ENCODE data around the gene ENAH.

Gene ENAH

GRCh38 chr1:225477296-225477911 is 175.5 kb downstream of the ENAH start:
- in situ Hi-C loops (cut with MboI; ENCODE audit: low sequenced_read_pairs) = loop anchor here (10.0 kb wide), 1 partner anchor 297 kb away; the partner anchor contains the start of gene SRP9

- in situ Hi-C loops (cut with MboI; ENCODE audit: low sequenced_read_pairs) = loop anchor here (10.0 kb wide), 1 partner anchor 298 kb away; the partner anchor contains the start of gene SRP9
Measured at GRCh38 chr1:225476538-225476988, 176.4 kb downstream of the ENAH start.

- in situ Hi-C loops (cut with MboI; ENCODE audit: low sequenced_read_pairs) = loop anchor here (10.0 kb wide), 1 partner anchor 299 kb away; the partner anchor contains the start of gene SRP9
Measured at GRCh38 chr1:225476100-225476511, 176.8 kb downstream of the ENAH start.

GRCh38 chr1:225474986-225475820 is 177.7 kb downstream of the ENAH start:
- in situ Hi-C loops (cut with MboI; ENCODE audit: low sequenced_read_pairs) = loop anchor here (10.0 kb wide), 1 partner anchor 300 kb away; the partner anchor contains the start of gene SRP9

DNA sequence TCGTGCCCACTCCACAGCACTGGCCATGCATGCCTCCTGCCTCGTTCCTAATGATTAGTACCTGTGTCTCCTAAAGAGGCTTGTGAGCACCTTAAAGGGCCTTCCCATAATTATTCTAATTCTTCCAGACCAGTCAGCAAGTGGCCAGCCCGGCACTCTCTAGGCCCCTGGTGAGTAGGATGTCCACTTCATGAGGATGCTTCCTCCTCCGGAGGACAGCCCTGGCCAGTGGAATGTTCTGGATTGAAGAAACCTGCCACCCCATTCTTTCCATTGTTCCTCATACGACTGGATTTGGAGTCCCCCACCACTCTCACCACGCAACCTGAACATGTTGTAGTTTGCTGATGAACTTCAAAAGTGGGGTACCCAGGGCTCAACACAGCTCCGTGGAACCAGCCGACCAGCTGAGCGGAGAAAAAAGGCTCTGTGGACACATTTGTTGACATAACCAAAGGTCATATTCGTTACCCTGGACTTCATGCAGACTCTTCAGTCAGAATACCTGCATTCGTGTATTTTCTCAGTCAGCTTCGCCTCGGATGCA is 178.4 kb downstream of the ENAH start:
- in situ Hi-C loops (cut with MboI; ENCODE audit: low sequenced_read_pairs) = loop anchor here (10.0 kb wide), 1 partner anchor 300 kb away; the partner anchor contains the start of gene SRP9

- in situ Hi-C loops (cut with MboI; ENCODE audit: low sequenced_read_pairs) = loop anchor here (10.0 kb wide), 1 partner anchor 301 kb away; the partner anchor contains the start of gene SRP9
Measured at GRCh38 chr1:225473676-225474438, 179.1 kb downstream of the ENAH start.

DNA sequence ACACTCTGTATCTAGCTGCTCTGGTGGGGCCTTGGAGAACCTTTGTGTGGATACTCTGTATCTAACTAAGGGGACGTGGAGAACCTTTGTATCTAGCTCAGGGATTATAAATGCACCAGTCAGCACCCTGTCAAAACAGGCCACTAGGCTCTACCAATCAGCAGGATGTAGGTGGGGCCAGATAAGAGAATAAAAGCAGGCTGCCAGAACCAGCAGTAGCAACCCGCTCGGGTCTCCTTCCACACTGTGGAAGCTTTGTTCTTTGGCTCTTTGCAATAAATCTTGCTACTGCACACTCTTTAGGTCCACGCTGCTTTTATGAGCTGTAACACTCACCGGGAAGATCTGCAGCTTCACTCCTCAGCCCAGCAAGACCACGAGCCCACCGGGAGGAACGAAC is 179.7 kb downstream of the ENAH start:
- in situ Hi-C loops (cut with MboI; ENCODE audit: low sequenced_read_pairs) = loop anchor here (10.0 kb wide), 1 partner anchor 302 kb away; the partner anchor contains the start of gene SRP9

DNA sequence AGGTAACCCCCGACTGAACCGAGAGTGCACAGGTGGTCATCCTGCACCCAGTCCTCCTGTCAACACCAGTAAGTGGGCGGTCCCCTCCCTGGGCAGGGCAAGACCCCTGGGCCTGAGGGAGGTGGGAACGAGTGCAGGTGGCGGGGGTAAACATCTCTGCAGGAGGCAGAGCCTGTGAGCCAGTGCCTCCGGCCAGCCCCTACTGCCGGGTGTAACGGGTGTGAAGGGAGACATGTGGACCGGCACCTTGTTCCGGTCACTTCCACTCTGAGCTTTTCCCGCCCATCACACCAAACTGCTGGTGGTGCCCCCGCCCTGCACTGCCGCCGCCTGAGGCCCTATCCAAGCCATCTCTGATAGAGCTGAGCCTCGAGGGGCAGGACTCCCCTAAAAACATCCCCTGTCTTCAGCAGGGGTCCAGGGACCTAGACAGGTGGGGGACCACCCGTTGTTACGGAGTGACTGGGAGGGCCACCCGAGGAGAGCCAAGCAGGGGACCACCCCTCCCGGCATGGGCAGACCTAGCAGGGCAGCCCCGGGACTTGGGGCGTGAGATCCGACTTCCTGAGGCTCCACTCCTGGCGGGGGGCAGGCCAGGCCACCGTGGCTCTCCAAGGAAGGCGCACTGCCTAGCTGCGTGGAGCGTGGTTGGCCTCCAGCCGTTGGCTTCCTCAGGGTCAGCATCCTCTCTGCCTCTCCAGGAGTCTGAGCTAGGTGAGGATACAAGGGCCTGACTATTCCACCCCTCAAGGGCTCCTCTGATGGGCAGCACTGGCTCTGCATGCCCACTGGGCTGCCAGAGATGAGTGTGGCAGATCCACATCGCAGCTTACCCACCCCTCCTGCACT is 181.2 kb downstream of the ENAH start:
- in situ Hi-C loops (cut with MboI; ENCODE audit: low sequenced_read_pairs) = loop anchor here (10.0 kb wide), 1 partner anchor 303 kb away; the partner anchor contains the start of gene SRP9

DNA sequence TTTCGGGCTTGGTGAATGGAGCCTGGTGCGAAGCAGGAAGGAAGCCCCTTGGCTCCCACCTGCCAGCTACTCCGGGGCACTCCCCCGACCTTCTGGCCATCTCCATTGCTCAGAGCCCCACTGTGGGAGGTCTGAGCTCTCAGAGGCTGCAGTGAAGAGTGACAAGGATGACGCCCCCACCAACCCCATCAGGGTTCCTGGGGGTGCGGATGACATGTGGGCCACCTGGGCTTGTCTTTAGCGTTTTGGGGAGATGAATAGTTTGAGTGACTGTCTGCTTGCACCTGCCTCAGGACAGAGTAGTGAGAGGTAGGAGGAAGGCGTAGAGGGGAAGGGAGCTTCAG is 181.8 kb downstream of the ENAH start:
- in situ Hi-C loops (cut with MboI; ENCODE audit: low sequenced_read_pairs) = loop anchor here (10.0 kb wide), 1 partner anchor 304 kb away; the partner anchor contains the start of gene SRP9

- in situ Hi-C loops (cut with MboI; ENCODE audit: low sequenced_read_pairs) = loop anchor here (10.0 kb wide), 1 partner anchor 304 kb away; the partner anchor contains the start of gene SRP9
Measured at GRCh38 chr1:225470211-225471108, 182.5 kb downstream of the ENAH start.

- in situ Hi-C loops (cut with MboI; ENCODE audit: low sequenced_read_pairs) = loop anchor here (5.0 kb wide), 1 partner anchor 513 kb away; no protein-coding TSS in a partner anchor
Measured at GRCh38 chr1:225469051-225469450, 183.9 kb downstream of the ENAH start.

DNA sequence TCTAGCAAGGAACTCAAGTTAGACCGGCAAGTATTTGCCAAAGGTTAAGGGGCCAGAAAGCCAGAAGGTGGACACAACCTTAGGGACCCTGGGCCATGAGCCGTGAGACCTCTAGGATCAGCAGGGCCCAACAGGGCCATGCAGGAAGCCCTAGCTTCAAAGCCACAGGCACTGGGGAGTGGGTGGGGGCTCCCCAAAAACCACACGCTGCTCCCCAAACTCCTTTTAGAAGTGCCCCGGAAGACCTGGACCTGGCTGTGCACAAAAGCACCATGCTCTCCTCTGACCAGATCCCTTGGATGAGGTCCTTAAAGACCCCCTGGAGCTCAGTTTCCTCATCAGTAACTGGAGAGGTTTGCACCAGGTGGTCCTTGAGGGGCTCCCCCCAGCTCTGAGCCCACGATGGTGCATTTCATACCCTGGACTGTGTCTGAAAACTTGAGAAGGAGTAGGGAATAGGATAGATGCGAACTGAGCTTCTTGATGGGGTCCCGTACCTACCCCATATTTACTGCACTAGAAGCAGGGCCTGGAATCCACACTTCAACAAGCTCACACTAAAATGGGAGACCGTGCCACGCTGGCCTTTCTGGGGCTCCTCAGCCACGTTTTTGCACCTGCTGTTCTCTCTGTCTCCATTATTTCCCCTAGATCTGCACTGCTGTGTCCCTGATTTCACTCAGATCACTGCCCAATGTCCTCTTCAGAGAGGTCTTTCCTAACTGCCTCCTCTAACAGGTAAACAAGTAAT is 184.5 kb downstream of the ENAH start:
- in situ Hi-C loops (cut with MboI; ENCODE audit: low sequenced_read_pairs) = loop anchor here (5.0 kb wide), 1 partner anchor 514 kb away; no protein-coding TSS in a partner anchor

DNA sequence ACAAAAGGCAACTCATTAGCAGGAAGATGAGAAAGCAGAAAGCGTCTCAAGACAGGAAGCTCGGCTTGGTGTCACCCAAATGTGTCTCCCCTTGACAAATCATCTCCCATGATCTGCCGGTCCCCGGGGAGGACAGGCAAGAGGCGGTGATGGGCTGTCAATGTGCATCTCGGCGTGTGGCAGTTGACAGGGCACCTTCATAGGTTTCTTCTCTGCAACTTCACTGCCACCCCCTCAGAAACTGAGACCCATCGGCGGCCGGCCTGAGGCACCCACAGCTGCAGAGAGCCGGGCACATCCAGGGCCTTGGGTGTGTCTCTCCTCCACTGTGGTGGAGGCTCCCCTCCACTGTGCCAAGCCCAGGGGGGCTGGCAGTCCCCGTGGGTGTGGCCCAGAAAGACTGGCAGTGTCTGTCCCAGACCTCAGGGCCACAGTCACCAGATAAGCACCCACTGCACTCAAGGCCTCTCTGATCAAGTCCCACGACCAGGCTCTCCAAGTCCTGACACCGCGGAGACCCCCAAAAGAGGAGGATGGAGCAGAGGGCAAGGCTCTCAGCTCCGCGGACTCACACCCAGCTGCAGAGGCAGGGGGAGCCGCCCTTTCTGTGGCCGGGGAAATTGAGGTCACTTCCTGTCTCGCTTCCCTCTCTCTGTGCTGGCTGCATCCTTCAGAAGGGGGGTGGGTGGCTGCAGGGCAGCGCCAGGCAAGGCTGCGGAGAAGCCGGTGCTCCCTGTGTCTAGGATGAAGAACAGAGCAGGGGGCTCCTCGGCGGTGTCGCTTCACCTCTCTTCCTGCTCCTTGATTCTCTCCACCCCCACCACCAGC is 185.5 kb downstream of the ENAH start:
- in situ Hi-C loops (cut with MboI; ENCODE audit: low sequenced_read_pairs) = loop anchor here (5.0 kb wide), 1 partner anchor 515 kb away; no protein-coding TSS in a partner anchor

DNA sequence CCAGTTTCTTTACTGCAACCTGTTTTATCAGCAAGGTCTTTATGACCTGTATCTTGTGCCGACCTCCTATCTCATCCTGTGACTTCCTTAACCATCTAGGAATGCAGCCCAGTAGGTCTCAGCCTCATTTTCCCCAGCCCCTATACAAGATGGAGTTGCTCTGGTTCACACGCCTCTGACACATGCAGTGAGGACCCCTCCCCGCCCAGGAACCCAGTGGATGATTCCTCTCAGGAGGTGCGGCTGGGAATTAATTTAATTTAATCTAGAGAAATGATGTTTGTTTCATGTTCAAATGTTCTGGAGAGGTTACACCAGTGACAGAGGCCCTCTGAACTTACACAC is 186.1 kb downstream of the ENAH start:
- in situ Hi-C loops (cut with MboI; ENCODE audit: low sequenced_read_pairs) = loop anchor here (5.0 kb wide), 1 partner anchor 515 kb away; no protein-coding TSS in a partner anchor

- in situ Hi-C loops (cut with MboI; ENCODE audit: low sequenced_read_pairs) = loop anchor here (5.0 kb wide), 1 partner anchor 516 kb away; no protein-coding TSS in a partner anchor
Measured at GRCh38 chr1:225465793-225466517, 187.0 kb downstream of the ENAH start.

All from HL-60/S4 (cell line).